Measurements from ENCODE around the gene DPEP2.

- TF ChIP-seq CTCF (IDR thresholded peaks at IDR 0.05) (no peak), POLR2A (IDR thresholded peaks at IDR 0.05) (peak; percentile 45)
These were observed 23.6 kb upstream of the DPEP2 start, which contains the start of the genes DDX28 and DUS2 for GRCh38 chr16:68022728-68023537.
